GM19324 (cell line): ENCODE results near the gene PRPSAP1.
A peak's percentile ranks its signal among the peaks of the same experiment; 100 is the strongest.

Experiments used
- ATAC-seq: cut with Tn5 transposase; IDR thresholded peaks from one replicate; pipeline ENCODE4 v1.9.1; 2021; ENCODE audit warnings: mild to moderate bottlenecking, moderate library complexity; ENCODE audit not compliant: unreplicated experiment, low FRiP score

Gene PRPSAP1

DNA sequence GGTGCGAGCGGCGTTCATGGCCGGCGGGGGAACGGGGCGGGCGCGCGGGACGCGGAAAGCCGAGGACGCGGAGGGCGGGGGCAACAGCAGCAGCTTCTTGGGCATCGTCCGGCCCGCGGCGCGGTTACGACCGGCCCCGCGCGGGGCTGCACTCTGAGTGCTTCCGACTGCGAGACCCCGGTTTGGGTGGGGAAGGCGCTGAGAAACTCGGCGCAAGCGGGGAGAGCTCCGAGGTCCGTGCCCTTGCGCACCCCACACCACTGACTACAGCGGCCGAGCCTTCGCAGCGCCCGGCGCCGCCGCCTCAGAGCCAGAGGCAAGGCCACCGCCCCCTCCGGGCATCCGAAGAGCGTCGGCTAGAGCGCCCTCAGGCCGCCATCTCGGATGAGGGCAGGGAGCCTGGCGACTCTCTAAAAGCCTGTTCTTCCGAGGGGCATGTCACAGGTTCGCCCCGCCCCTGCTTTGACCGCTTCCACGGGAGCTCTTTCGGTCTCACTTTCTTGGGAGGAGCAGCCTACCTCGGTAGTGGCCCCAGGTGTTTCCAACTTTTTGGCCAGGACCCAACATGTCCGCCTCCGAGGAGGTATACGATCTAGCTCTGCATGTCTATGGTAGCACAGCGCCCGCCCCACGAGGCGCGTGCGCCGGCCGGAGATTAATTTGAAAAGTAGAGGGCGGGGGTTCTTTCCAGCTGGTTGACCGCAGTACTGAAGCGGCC, at the start of gene PRPSAP1:
TSS of gene PRPSAP1 (minus strand) at position 318 of the 718 bp plus-strand sequence. CDS start at position 105, 213 bp downstream.
- ATAC-seq, result peak; percentile 91

DNA sequence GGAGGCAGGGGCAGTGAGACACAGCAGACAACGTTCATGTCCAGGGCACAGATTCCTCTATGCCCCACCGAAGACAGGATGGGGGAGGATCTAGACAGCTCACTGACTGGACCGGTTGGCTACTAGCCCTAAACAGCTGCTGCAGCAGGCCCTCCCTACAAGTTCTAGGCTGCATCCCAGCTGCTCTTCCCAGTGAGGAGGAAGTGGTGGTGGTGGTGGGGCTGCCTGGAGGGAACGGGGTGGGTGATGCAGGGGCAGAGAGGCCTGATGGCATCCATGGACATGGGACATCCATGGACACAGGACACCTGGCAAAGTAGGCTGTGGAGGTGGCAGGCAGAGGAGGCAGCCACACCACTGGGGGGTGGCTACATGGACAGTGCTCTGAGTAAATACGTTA, 49.0 kb upstream of the PRPSAP1 start:
- ATAC-seq, result no peak

GRCh38 chr17:76399175-76400172, 45.8 kb upstream of the PRPSAP1 start:
- ATAC-seq, result no peak

DNA sequence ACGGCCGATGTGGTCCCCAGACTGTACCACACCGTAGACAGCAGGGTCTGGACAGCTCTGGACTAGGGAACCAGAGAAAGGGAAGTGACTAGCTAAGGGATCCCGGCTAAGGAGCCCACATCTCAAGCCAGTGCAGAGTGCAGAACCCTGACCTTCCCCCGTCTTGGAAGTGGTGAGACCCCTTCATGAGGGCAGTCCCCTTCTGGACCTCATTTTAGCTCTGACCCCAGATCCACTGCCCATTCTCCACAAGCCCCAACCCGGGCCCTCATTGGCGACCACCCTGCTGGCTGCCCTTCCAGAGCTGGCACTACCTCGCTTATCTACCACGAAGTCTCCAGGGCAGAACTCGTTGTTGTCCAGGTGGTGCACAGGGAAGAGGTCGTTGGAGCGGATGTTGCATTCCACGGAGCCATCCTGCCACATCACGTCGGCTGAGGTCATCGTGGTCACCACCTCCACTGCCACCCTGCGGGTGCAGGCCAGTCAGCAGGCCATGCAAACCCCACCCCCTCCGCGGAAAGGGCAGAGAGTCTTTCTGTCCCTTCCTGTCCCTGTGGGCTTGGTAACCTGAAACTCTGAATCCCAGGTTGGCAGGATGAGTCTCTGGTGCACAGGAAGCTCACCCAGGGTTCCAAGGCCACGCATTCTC, 44.9 kb upstream of the PRPSAP1 start:
- no peak for ATAC-seq

GRCh38 chr17:76397687-76398522, 44.2 kb upstream of the PRPSAP1 start:
- ATAC-seq, result no peak

DNA sequence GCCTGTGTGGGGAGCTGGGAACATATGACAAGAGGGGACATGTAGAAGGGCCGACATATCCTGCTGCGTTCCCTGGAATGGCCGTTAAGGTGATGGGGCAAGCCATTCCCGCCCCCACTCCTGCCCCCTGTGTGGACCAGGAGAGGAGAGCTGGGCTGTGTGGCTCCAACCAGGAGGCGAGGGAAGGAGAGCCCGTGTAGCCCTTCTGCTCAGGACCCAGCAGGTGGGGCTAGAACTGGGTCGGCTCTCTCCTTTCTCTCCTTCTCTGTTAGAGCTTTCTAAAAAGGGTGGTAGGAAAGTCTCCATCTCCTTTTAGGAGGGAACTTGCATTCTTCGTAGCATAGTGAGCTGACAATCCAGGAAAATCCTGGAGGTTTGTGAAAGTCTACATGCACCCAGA, 43.5 kb upstream of the PRPSAP1 start:
- no peak for ATAC-seq

GRCh38 chr17:76395980-76396379, 42.3 kb upstream of the PRPSAP1 start:
- ATAC-seq, result no peak

DNA sequence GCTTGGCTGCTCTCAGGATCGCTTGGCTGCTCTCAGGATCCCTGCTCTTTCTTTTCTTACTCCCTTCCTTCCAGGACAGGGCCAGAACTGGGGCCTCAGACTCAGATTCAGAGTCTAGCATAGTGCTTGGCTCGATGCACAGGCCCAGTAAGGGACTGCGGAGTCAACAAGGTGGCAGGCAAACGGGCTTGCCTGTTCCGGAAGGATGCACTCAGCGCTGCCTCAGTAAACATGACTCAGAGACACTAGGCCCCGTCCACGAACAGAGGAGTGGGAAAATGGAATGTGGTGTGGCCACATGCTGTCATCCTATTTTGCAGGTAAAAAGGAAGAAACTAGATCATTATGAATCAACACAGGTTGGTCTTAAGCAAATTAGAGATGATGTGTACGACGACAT, 40.5 kb upstream of the PRPSAP1 start:
- no peak for ATAC-seq

GRCh38 chr17:76391200-76391715, 37.5 kb upstream of the PRPSAP1 start:
- no peak for ATAC-seq

DNA sequence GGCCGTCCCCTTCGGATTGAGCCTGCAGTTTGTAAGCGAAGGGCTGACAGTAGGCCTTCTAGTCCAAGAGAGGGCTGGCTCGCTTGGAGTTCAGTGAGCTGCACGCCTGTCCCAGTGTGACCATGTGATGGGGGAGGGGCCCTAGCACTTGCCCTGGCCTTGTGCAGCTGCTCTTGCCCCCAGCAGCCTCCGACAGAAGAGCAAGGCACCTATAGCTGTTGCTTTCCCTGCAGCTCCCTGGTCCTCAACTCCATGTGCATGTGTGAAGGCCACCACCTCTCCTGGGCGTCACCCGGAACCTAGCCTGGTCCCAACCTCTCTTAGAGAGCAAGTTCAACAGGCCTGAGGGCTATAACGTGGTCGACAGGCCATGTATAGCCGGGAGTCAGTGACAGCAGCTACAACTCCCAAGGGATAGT, 36.3 kb upstream of the PRPSAP1 start:
- no peak for ATAC-seq

DNA sequence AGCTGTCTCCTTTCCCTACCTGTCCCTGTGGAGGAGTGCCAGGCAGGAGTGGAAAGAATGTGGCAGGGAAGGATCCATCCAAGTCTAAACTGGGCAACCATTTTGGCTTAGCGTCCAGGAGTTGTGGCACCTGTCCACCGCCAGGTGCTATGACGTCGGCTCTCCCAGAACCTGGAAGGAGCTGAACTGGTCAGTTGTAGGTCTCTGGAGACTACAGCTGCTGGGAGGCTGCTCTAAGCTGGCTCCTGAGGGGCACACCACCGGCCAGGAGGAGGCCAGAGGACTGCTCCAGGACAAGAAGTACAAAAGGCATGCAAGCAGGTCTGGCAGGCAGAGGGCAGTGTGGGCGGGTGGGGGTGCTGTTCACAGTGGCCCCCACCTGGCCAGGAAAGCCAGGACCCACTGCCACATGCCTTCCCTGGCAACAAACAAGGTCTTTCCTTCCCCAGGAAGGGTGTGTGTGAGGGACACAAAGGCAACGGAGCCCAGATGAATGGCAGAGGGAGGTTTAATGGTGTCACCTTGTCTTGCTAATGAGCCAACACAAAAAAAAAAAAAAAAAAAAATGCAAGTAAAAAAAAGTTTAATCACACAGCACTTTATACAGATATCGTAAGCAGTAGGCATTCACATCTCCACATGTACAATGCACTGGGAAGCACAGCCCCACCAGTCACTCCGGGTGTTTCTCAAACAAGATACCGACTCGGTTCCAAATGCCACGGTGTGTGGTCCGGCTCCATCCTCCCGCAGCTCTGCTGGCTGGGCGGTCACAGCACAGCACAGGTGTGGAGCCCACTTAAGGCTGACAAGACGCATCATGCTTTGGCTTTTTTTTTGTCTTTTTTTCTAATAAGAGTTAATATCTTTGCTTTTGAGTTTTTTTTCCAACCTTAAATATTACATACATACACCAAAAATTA, 35.5 kb upstream of the PRPSAP1 start:
- ATAC-seq, result no peak

DNA sequence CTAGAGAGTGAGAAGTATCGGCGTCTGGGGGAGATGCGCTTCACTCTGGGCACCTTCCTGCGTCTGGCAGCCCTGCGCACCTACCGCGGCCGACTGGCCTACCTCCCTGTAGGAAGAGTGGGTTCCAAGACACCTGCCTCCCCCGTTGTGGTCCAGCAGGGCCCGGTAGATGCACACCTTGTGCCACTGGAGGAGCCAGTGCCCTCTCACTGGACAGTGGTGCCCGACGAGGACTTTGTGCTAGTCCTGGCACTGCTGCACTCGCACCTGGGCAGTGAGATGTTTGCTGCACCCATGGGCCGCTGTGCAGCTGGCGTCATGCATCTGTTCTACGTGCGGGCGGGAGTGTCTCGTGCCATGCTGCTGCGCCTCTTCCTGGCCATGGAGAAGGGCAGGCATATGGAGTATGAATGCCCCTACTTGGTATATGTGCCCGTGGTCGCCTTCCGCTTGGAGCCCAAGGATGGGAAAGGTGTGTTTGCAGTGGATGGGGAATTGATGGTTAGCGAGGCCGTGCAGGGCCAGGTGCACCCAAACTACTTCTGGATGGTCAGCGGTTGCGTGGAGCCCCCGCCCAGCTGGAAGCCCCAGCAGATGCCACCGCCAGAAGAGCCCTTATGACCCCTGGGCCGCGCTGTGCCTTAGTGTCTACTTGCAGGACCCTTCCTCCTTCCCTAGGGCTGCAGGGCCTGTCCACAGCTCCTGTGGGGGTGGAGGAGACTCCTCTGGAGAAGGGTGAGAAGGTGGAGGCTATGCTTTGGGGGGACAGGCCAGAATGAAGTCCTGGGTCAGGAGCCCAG, 33.5 kb upstream of the PRPSAP1 start:
- no peak for ATAC-seq

- ATAC-seq, result no peak
These were observed 32.4 kb upstream of the PRPSAP1 start for GRCh38 chr17:76385892-76386786.

- no peak for ATAC-seq
These were observed 31.5 kb upstream of the PRPSAP1 start for GRCh38 chr17:76384987-76385891.

GRCh38 chr17:76384222-76384986, 30.7 kb upstream of the PRPSAP1 start, which contains the start of gene SPHK1:
Gene SPHK1 (plus strand): TSS chr17:76384609. CDS start chr17:76385645, 1,036 bp downstream.
- ATAC-seq, result peak; percentile 46
